ENCODE data around the gene REEP1. TPM values are rescaled to one million over a fixed set of nuclear protein-coding genes. Genes with fewer than 3 reads are reported as not detected.
"Not testable (repeated sequence)": the region's sequence is repeated elsewhere in the genome, so short reads cannot be mapped to it uniquely, and the experiment has no call there.

Gene REEP1
- total RNA-seq, 2 experiments from 2014 or later, result 0.20 to 0.25 TPM

DNA sequence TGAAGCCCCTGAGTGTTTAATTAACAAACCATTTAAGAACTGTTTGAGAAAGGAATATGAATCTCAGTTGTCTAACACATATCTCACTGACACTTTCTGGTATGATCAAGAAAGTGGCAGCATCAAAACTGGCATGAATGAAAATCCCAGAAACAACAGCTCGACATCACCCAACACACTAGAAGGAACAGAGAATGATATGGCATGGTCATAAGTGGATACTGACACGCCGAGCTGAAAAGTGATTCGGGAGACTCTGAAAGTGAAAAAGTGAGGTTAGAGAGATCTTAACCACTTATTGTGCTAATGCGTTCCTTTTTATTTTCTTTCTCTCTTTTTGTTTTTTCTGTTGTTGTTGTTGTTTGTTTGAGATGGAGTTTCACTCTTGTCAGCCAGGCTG, 100.3 kb downstream of the REEP1 start:
- no peak overlapping the region for H3K4me3 Mint-ChIP-seq
- peaks cover 14% of the 10 kb centered on the region for H3K4me1 Mint-ChIP-seq
- H3K27me3 Mint-ChIP-seq, result peaks cover 6% of the 10 kb centered on the region
- no peak for DNase-seq
- no peaks in the 10 kb centered on the region for H3K9me3 Mint-ChIP-seq
- H3K36me3 Mint-ChIP-seq, result no peaks in the 10 kb centered on the region
- no peak overlapping the region for H3K27ac Mint-ChIP-seq

DNA sequence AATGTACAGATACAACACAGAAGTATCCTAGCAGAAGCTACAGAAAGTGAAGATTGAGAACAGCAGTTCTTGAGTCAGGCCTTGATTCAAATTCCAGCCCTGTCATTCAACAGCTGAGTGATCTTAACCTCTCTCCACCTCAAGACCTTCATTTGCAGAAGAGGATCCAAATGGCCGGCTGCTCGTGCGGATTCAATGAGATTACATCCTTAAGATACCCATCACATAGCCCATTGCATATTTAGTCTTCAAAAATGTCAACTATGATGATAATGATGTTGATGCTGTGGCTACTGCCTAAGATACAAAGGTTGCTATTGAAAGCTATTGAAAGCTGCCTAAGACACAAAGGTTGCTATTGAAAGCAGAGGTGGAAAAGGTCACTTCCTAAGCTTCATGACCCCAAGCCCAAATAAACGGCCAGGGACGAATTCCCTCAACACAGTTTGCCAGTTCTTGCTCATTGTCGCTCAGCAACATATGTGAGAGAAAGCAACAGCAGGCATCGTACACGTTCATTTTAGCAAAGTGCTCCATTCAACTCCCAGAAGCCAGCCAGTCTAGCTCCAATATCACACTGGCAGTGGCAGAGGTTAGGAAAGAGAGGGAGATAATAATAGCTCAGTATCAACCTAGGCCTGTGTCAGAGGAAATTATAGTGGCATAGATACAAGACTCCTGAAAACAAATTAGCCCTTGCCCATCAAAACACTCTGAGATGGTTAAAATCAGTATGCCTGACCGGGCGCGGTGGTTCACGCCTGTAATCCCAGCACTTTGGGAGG, 102.0 kb downstream of the REEP1 start:
- Mint-ChIP-seq H3K4me3 (no peak overlapping the region), H3K27ac (no peak overlapping the region), H3K4me1 (peaks cover 14% of the 10 kb centered on the region), H3K9me3 (no peaks in the 10 kb centered on the region), H3K27me3 (peaks cover 6% of the 10 kb centered on the region), H3K36me3 (no peaks in the 10 kb centered on the region)
- DNase-seq, result no peak

DNA sequence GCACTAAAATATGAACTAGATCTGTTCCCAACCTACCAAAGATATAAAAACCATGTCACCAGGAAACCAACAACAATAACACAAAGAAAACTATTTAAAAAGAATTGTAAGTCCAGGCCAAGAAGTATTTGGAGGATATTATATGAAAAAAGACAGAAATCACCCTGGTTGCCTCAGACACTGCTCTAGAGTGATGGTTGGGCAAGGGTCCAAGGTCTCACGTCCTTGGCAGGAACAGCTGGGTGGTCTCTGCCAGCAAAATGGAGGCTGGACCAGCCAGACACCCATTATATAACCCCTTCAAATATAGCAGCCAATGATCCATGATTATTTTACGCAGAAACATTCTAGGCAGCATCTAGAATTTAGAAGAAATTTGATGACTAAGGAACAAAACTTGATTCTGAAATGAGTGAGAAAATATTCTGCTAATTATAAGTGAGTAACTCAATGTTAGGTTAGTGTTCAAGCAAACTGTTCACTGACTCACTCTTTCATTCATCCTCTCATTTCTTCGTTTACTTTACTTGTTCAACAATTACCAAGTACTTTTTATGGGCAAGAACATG, 102.8 kb downstream of the REEP1 start:
- Mint-ChIP-seq H3K4me1 (peaks cover 14% of the 10 kb centered on the region), H3K9me3 (no peaks in the 10 kb centered on the region), H3K27ac (no peak overlapping the region), H3K36me3 (no peaks in the 10 kb centered on the region), H3K4me3 (no peak overlapping the region), H3K27me3 (peaks cover 6% of the 10 kb centered on the region)
- no peak for DNase-seq

DNA sequence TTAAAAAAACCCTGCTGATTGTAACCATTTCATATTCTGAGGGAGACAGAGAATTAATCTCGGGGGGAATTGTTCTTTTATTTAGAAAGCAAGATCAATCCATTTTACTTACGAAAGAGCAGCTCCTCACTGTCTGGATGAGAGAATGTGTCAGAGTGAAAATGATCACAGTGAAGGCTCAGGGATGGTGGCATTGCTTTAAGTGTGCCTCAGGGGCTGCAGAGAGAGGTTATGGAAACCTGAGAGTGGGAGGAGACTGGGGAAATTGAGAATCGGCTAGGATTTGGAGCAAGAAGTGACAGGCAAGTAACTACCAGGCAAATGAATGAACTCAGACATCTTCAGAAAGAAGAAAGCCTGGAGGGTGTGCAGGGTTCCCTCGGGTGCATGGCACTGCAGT, 104.0 kb downstream of the REEP1 start:
- Mint-ChIP-seq H3K4me1 (peaks cover 4% of the 10 kb centered on the region), H3K4me3 (no peak overlapping the region), H3K27me3 (peaks cover 6% of the 10 kb centered on the region), H3K27ac (no peak overlapping the region), H3K9me3 (no peaks in the 10 kb centered on the region), H3K36me3 (no peaks in the 10 kb centered on the region)
- DNase-seq, result no peak

DNA sequence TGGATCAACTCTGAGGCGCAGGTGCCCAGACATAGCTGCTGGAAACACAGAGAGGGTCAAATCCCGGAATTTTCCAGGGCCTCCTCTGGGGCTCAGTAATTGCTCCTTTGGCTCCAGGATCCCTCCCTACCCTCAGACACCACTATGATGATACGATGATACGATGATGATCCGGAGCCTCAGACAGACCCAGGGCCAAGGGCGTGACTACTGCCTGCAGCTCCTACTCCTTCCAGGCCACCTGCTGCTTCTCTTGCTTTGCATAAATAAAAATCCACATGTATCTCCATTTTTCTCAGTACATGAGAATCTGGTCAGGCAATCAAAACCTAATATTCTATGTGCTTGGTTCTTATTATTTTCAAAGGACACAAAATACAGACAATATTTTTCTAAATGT, 104.5 kb downstream of the REEP1 start:
- H3K36me3 Mint-ChIP-seq, result no peaks in the 10 kb centered on the region
- no peak overlapping the region for H3K4me3 Mint-ChIP-seq
- peaks cover 6% of the 10 kb centered on the region for H3K27me3 Mint-ChIP-seq
- no peak for DNase-seq
- H3K4me1 Mint-ChIP-seq, result peaks cover 2% of the 10 kb centered on the region
- H3K9me3 Mint-ChIP-seq, result no peaks in the 10 kb centered on the region
- H3K27ac Mint-ChIP-seq, result no peak overlapping the region

DNA sequence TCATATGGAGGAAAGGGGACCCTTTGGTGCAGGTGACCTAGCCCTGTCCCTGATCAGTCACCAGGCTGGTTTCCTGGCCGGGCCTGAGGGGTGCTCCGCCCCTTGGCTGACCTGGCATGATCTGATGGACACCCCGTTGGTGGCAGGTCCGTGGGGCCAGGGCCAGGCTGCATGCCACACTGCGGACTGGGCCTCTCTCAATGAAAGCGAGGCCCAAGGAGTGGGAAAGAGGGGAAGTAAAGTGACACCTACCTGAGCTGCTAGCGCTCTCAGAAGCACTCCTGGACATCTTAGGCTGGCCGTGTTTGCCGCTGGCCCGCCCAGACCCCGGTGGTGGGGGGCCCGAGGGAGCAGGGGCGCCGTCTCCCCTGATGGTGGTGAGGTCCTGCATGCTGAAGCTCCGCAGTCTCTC, 105.0 kb downstream of the REEP1 start:
- Mint-ChIP-seq H3K4me3 (no peak overlapping the region), H3K36me3 (no peaks in the 10 kb centered on the region), H3K9me3 (no peaks in the 10 kb centered on the region), H3K27ac (no peak overlapping the region), H3K27me3 (peaks cover 6% of the 10 kb centered on the region), H3K4me1 (peaks cover 2% of the 10 kb centered on the region)
- DNase-seq, result no peak

DNA sequence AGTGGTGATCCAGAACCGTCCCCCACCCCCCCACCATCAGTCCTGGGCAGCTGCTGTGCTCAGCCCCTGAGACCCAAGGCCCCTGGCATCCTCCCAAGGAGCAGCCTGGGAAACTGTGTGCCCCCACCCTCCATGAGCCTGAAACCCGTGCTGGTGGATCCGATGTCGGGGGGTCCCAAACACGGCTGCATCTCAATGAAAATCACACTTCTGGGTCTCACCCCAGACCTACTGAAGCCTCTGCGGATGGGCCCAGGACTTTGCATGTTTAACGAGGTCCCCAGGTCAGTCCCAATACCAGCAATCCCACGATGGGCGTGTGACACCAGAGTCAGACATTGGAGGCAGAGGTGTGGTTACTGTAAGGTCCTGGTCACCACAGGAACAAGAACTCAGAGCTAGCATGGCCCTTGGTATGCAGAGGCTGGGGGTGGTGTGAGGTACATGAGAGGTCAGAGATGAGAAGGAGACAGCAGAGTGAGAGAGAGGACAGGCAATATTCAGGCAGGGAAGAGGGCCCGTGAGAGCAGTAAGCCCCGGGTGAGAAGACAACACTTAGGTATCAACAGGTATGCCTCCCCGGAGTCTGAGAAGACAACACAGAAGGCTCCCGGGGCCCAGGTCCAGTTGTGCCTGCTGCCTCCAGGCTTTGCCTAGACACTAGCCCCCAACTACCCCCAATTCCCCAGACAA, 105.6 kb downstream of the REEP1 start:
- Mint-ChIP-seq H3K9me3 (no peaks in the 10 kb centered on the region), H3K27me3 (peaks cover 3% of the 10 kb centered on the region), H3K36me3 (no peaks in the 10 kb centered on the region), H3K4me3 (no peak overlapping the region), H3K27ac (no peak overlapping the region), H3K4me1 (peaks cover 2% of the 10 kb centered on the region)
- no peak for DNase-seq

DNA sequence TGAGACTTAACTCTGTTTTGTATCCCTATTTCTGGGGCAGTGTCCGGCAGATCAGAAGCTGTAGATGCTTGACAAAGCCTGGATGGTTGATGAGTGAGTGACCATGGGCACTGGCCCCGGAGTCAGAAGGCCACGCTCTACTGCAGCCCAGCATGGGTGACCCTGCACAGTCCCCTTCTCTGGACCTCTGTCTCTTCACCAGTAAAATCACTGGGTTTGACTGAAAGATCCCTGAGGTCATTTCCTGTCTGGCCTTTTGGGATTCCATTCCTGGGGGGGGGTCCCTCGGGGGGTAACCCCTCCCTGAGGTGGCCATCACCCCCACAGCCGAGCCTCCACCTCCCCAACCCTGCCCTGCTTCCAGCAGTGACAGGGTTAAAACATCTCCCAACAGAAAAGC, 106.5 kb downstream of the REEP1 start:
- Mint-ChIP-seq H3K27ac (no peak overlapping the region), H3K4me1 (peaks cover 2% of the 10 kb centered on the region), H3K4me3 (no peak overlapping the region), H3K27me3 (no peaks in the 10 kb centered on the region), H3K36me3 (no peaks in the 10 kb centered on the region), H3K9me3 (no peaks in the 10 kb centered on the region)
- DNase-seq, result no peak

DNA sequence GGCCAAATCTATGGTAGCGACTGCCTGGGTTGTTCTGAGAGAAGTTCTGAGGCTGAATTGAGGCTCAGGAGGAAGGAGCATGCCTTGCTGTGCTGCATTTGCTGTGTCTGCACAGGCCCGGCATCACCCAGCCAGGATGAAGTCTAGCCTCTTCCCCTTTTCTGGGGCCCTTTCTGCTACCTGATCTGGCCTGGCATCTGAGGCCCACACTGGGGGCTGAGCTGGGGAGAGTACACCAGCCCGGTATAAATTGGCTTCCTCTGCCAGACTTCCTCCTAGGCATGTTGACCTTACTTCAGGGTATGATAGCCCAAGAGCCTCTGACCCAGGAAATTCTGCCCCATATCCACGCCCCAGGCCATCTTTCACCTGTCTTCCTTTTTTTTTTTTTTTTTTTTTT, 108.2 kb downstream of the REEP1 start:
- no peak overlapping the region for H3K27ac Mint-ChIP-seq
- no peak for DNase-seq
- H3K27me3 Mint-ChIP-seq, result no peaks in the 10 kb centered on the region
- H3K4me1 Mint-ChIP-seq, result peaks cover 2% of the 10 kb centered on the region
- H3K36me3 Mint-ChIP-seq, result no peaks in the 10 kb centered on the region
- H3K4me3 Mint-ChIP-seq, result no peak overlapping the region
- H3K9me3 Mint-ChIP-seq, result no peaks in the 10 kb centered on the region

DNA sequence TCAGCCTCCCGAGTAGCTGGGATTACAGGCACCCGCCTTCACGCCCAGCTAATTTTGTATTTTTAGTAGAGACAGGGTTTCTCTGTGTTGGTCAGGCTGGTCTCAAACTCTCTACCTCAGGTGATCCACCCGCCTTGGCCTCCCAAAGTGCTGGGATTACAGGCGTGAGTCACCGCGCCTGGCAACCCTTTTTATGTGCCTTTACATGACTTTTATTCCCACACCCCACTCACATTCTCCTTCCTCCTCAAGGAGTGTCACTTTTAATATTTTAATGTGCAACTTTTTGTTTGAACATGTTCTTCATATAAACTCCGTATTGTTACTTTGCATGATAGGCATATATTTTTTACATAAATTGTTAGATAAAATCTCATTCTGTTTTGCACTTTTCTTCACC, 108.9 kb downstream of the REEP1 start:
- H3K9me3 Mint-ChIP-seq, H3K4me3 Mint-ChIP-seq: not testable (repeated sequence)

DNA sequence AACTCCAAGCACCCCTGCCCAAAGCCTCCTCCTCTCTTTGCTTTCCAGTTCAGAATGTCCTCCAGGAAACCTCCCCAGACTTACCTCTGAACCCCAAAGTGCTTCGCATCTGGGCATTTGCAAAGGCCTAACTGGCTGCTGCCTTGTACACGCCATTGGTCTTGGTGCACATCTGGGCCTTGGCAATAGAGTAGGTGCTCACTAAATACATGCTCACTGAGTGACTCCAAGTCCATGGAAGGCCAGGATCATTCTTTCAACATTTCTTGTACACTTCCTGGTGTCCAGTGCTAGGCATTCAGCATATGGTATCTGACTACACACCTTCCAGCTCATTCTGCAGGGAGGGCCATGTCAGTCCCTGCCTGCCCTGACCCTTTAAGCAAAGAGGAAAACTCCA, 109.7 kb downstream of the REEP1 start:
- no peaks in the 10 kb centered on the region for H3K9me3 Mint-ChIP-seq
- H3K36me3 Mint-ChIP-seq, result no peaks in the 10 kb centered on the region
- H3K27me3 Mint-ChIP-seq, result no peaks in the 10 kb centered on the region
- H3K27ac Mint-ChIP-seq, result no peak overlapping the region
- H3K4me3 Mint-ChIP-seq, result no peak overlapping the region
- no peak for DNase-seq
- H3K4me1 Mint-ChIP-seq, result peaks cover 2% of the 10 kb centered on the region

More for the DNA sequence above, 108.9 kb downstream of the REEP1 start:
- not testable (repeated sequence) for DNase-seq, H3K27me3 Mint-ChIP-seq, H3K27ac Mint-ChIP-seq, H3K4me1 Mint-ChIP-seq, H3K36me3 Mint-ChIP-seq

DNA sequence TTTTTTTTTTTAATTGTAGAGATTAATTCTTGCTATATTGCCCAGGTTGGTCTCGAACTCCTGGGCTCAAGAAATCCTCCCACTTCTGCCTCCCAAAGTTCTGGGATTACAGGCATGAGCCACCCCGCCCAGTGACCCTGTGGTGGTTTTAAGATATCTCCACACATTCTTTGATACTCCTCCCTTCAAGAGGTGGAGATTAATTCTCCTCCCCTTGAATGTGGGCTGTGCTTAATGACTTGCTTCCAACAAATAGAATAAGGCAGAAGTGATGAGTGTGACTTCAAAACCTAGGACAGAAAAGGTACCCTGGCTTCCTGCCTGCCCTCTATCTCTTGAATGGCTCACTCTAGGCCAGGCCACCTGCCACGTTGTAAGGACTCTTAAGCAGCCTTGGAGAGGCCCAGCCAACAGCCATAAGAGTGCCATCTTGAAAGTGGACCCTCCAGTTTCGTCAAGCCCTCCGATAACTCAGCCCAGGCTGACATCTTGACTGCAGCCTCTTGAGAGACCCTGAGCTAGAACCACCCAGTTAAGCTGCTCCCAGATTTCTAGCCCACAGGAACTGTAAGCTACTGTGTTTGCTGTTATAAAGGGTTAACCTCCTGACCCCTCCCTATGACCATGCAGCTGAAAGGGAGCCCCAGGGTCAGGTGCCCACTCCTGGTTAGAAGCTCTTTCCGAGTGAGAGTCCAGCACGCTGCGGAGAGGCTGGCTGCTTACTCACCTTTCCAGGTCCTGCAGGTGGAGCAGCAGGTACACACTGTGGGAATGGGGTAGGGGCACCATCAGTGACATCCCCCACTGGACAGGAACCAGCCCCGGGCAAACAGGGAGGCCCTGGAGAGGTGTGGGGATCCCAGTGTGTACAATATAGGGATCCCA, 110.5 kb downstream of the REEP1 start:
- no peaks in the 10 kb centered on the region for H3K27me3 Mint-ChIP-seq

DNA sequence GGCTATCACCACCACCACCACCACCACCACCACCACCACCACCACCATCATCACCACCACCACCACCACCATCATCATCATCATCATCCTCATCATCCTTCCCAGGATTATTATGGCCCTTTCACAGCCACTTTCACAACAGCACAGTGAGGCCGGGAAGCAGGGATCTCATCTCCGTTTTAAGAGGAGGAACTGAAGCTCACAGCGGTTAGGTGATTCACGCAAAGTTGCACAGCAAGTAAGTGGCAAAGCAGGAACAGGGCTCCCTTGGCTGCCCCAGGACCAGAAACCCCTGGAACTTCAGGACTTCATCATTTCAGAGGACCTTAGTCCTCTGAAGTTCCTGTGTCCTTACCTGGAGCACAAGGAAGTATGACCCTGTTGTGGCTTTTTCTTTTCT, 111.4 kb downstream of the REEP1 start:
- DNase-seq, result no peak
- no peaks in the 10 kb centered on the region for H3K27me3 Mint-ChIP-seq
- H3K4me1 Mint-ChIP-seq, result peaks cover 5% of the 10 kb centered on the region
- no peaks in the 10 kb centered on the region for H3K36me3 Mint-ChIP-seq
- no peak overlapping the region for H3K4me3 Mint-ChIP-seq
- no peaks in the 10 kb centered on the region for H3K9me3 Mint-ChIP-seq
- no peak overlapping the region for H3K27ac Mint-ChIP-seq

More for the DNA sequence above, 110.5 kb downstream of the REEP1 start:
- no peak for DNase-seq
- H3K36me3 Mint-ChIP-seq, result no peaks in the 10 kb centered on the region
- peaks cover 2% of the 10 kb centered on the region for H3K4me1 Mint-ChIP-seq
- H3K27ac Mint-ChIP-seq, result no peak overlapping the region
- no peak overlapping the region for H3K4me3 Mint-ChIP-seq
- H3K9me3 Mint-ChIP-seq, result no peaks in the 10 kb centered on the region

DNA sequence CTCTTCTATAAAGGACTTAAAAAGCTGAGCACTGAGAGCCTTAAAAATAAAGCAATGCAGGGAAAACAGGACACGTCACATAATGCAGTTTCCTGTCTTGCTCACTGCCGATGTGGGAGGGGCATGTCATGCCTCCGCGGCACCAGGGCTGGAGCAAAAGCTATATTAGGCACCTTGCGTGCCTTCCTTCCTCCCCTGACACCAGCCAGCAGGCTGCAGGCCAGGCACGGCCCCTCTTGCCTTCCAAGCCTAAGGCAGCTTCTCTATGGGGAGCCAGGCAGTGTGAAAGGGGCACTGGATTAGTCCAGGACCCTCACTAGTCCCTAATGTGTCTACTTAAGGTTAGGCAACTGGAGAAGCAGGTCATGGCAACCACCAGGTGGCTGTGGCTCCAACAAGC, 111.8 kb downstream of the REEP1 start:
- Mint-ChIP-seq H3K27ac (peak overlapping the region; percentile 79), H3K4me1 (peaks cover 5% of the 10 kb centered on the region), H3K36me3 (no peaks in the 10 kb centered on the region), H3K27me3 (no peaks in the 10 kb centered on the region), H3K9me3 (no peaks in the 10 kb centered on the region), H3K4me3 (no peak overlapping the region)
- DNase-seq, result peak; percentile 59
